Suprapubic skin (tissue), 4 donors: ENCODE results near the gene HDGF. TPM values are rescaled to one million over a fixed set of nuclear protein-coding genes. Genes with fewer than 3 reads are reported as not detected.

Source experiments
- DNase-seq, 2 donors: peaks; one replicate each; pipeline ENCODE4 v3.0.0-alpha.2; 2019; ENCODE audit warnings: low spot score in 2 of 2
- H3K27ac ChIP-seq: fragments of 200-600 bp; sonication (generic); one replicate; pipeline ENCODE4 v1.5.1; 2019
- H3K27me3 ChIP-seq: fragments of 200-600 bp; sonication (generic); one replicate; pipeline ENCODE4 v1.5.1; 2019
- H3K36me3 ChIP-seq: fragments of 200-600 bp; sonication (generic); one replicate; pipeline ENCODE4 v1.5.1; 2019
- H3K4me1 ChIP-seq: fragments of 200-600 bp; sonication (generic); one replicate; pipeline ENCODE4 v1.5.1; 2019
- H3K4me3 ChIP-seq: fragments of 200-600 bp; sonication (generic); one replicate; pipeline ENCODE4 v1.5.1; 2019; ENCODE audit warnings: mild to moderate bottlenecking
- H3K9me3 ChIP-seq: fragments of 200-600 bp; sonication (generic); one replicate; pipeline ENCODE4 v1.5.1; 2019
- CTCF ChIP-seq, 2 donors: fragments of 200-600 bp in 1 of 2; fragments of 450-650 bp in 1 of 2; sonication (generic) in 1 of 2; IDR thresholded peaks; one replicate each; pipeline ENCODE4 v1.5.1; 2016 to 2019; ENCODE audit warnings: antibody characterized with exemption in 2 of 2, mild to moderate bottlenecking in 1 of 2, moderate library complexity in 1 of 2
- EP300 ChIP-seq: sonication (generic); formaldehyde crosslinking; IDR thresholded peaks from one replicate; pipeline ENCODE4 v1.6.1; 2017; ENCODE audit warnings: antibody characterized with exemption
- POLR2A ChIP-seq, 2 donors: fragments of 450-650 bp; IDR thresholded peaks; one replicate each; pipeline ENCODE4 v1.6.1; 2017; ENCODE audit warnings: antibody characterized with exemption in 2 of 2, mild to moderate bottlenecking in 2 of 2, moderate library complexity in 2 of 2
- POLR2AphosphoS5 ChIP-seq, 3 donors: sonication (generic); formaldehyde crosslinking; IDR thresholded peaks; one replicate each; pipeline ENCODE4 v1.6.1; 2017; ENCODE audit warnings: antibody characterized with exemption in 3 of 3
- WGBS: methylation state at CpG from one replicate; pipeline ENCODE4 v1.1.5; 2018; 5-methylcytosine and 5-hydroxymethylcytosine counted together
- total RNA-seq, 4 donors: library from RNA; depleted of rRNA; stranded (reverse); fragments of >200 nt; gene quantifications; one replicate each; pipeline ENCODE4 v1.1.0, GENCODE V29; 2016

Gene HDGF
- total RNA-seq, 4 donors from 2014 or later = 178 to 250 (median 210) TPM

- peaks cover 96% of the 10 kb centered on the region for H3K36me3 ChIP-seq
- no peaks in the 10 kb centered on the region for H3K9me3 ChIP-seq
- H3K27me3 ChIP-seq = no peaks in the 10 kb centered on the region
- WGBS = 82% methylated on average over 7 of the region's 7 CpGs
- TF ChIP-seq CTCF (IDR thresholded peaks at IDR 0.05) (no peak), EP300 (no peak), POLR2A (IDR thresholded peaks at IDR 0.05) (no peak), POLR2AphosphoS5 (IDR thresholded peaks at IDR 0.05) (no peak)
- H3K27ac ChIP-seq = no peak overlapping the region
- no peaks in the 10 kb centered on the region for H3K4me1 ChIP-seq
- DNase-seq = no peak
- no peak overlapping the region for H3K4me3 ChIP-seq
These were observed 43.3 kb upstream of the HDGF start for GRCh38 chr1:156794506-156795373.

- Histone ChIP-seq H3K27me3 (no peaks in the 10 kb centered on the region), H3K27ac (no peak overlapping the region), H3K4me1 (no peaks in the 10 kb centered on the region), H3K9me3 (no peaks in the 10 kb centered on the region), H3K36me3 (peaks cover 82% of the 10 kb centered on the region), H3K4me3 (no peak overlapping the region)
- peak in 1 of 2 donors; percentile 4 for DNase-seq
- WGBS = 94% methylated on average over 4 of the region's 4 CpGs
- TF ChIP-seq EP300 (no peak), POLR2AphosphoS5 (IDR thresholded peaks at IDR 0.05) (no peak), CTCF (IDR thresholded peaks at IDR 0.05) (no peak), POLR2A (IDR thresholded peaks at IDR 0.05) (no peak)
These were observed 38.3 kb upstream of the HDGF start for GRCh38 chr1:156789621-156790318.

GRCh38 chr1:156788136-156788535, 36.7 kb upstream of the HDGF start:
- H3K9me3 ChIP-seq = no peaks in the 10 kb centered on the region

GRCh38 chr1:156786640-156787039, 35.2 kb upstream of the HDGF start:
- no peak overlapping the region for H3K4me3 ChIP-seq
- no peak overlapping the region for H3K27ac ChIP-seq
- no peak for TF ChIP-seq POLR2A (IDR thresholded peaks at IDR 0.05)
- TF ChIP-seq POLR2AphosphoS5 (IDR thresholded peaks at IDR 0.05) = no peak
- no peak for TF ChIP-seq EP300
- no peak for TF ChIP-seq CTCF (IDR thresholded peaks at IDR 0.05)
- H3K9me3 ChIP-seq = no peaks in the 10 kb centered on the region
- H3K27me3 ChIP-seq = no peaks in the 10 kb centered on the region
- WGBS = 83% methylated on average over 6 of the region's 10 CpGs
- peaks cover 80% of the 10 kb centered on the region for H3K36me3 ChIP-seq
- no peak for DNase-seq
- H3K4me1 ChIP-seq = peaks cover 4% of the 10 kb centered on the region

More at GRCh38 chr1:156788136-156788535, 36.7 kb upstream of the HDGF start:
- no peak overlapping the region for H3K4me3 ChIP-seq
- no peak overlapping the region for H3K27ac ChIP-seq
- DNase-seq = no peak
- no peaks in the 10 kb centered on the region for H3K27me3 ChIP-seq
- peaks cover 81% of the 10 kb centered on the region for H3K36me3 ChIP-seq
- H3K4me1 ChIP-seq = no peaks in the 10 kb centered on the region
- TF ChIP-seq POLR2A (IDR thresholded peaks at IDR 0.05) (no peak), CTCF (IDR thresholded peaks at IDR 0.05) (no peak), EP300 (no peak)
- 97% methylated on average over 2 of the region's 2 CpGs for WGBS

GRCh38 chr1:156785458-156785857, 34.0 kb upstream of the HDGF start:
- H3K4me1 ChIP-seq = peaks cover 7% of the 10 kb centered on the region
- no peaks in the 10 kb centered on the region for H3K9me3 ChIP-seq
- DNase-seq = no peak
- no peaks in the 10 kb centered on the region for H3K27me3 ChIP-seq
- H3K4me3 ChIP-seq = no peak overlapping the region
- no peak for TF ChIP-seq EP300
- no peak for TF ChIP-seq POLR2AphosphoS5 (IDR thresholded peaks at IDR 0.05)
- TF ChIP-seq CTCF (IDR thresholded peaks at IDR 0.05) = no peak
- TF ChIP-seq POLR2A (IDR thresholded peaks at IDR 0.05) = no peak
- WGBS = 93% methylated on average over 6 of the region's 6 CpGs
- H3K27ac ChIP-seq = no peak overlapping the region
- peaks cover 69% of the 10 kb centered on the region for H3K36me3 ChIP-seq
